NCI-H226 (cell line): ENCODE results near the gene TUBB4B.

Experiments
- DNase-seq: peaks from one replicate; pipeline ENCODE4 v3.0.0-alpha.2; 2015

Gene TUBB4B

GRCh38 chr9:137226338-137227053, 14.6 kb upstream of the TUBB4B start:
- DNase-seq, result peak; percentile 81

DNA sequence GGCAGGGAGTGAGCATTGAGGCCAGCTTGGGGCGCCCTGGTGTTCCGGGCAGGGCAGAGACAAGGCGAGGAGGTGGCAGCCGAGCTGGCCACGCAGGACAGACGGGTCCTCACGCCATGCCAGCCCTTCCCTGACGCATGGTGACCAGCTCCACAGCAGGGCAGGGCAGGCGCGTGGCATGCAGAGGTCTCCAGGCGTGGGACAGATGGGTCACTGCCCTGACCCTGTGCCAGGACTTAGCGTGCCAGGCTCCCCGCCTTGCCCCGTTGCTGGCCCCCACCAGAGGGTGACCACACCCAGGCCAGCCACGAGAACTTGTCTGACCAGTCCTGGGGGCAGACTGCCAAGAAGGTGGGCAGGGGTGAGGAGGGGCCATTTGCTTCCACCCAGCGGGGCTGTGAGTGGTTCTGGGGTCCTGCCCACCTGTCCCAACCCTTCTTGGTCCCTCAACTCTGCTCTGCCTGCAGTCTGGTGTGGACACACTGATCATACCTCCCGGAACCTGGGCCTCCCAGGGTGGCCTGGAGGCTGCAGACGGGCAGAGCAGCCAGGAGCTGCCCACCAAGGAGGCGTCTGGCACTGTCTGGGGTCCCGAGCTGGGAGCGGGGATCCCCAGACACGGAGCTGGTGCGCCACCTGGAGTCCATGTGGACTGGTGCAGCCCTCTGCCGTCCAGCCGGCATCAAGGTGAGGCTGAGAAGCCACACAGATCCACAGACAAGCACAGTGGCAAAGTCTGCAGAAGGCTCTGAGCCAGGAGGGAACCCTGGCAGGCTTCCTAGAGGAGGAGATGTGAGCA, 13.8 kb upstream of the TUBB4B start, which contains the start of gene RNF224:
Gene RNF224 (plus strand): TSS at position 449 of the 799 bp plus-strand sequence. CDS start 834 bp downstream, outside the sequence.
- peak; percentile 68 for DNase-seq

DNA sequence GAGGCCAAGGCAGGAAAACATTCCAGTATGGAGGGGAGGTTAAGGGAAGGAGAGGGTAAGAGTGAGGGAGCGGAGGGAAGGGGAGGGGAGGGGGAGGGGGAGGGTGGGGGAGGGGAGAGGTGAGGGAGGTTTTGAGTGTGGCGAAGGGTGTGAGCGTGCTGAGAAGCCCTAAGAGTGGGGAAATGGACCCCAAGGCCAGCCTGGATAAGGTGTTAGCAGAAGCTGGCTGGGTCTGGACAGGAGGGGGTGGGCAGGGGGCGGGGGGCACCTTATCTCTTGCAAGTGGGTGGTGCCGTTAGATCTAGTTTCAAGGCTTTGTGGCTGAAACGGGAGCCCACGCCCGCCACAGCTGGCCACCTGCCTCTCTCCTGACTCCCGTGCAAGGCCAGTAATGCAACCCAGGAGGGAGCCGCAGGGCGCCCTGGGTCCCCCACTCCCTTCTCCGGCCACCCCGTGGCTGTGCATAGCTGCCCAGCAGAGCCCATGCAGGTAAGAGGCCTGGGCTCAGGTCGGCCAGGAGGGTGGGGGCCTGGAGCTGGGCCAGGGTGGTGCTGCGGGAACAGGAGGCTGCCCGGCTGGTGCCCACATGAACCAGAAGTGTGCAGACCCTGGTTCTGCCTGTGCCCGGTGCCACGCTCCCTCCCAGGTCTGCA, 13.1 kb upstream of the TUBB4B start:
- no peak for DNase-seq

DNA sequence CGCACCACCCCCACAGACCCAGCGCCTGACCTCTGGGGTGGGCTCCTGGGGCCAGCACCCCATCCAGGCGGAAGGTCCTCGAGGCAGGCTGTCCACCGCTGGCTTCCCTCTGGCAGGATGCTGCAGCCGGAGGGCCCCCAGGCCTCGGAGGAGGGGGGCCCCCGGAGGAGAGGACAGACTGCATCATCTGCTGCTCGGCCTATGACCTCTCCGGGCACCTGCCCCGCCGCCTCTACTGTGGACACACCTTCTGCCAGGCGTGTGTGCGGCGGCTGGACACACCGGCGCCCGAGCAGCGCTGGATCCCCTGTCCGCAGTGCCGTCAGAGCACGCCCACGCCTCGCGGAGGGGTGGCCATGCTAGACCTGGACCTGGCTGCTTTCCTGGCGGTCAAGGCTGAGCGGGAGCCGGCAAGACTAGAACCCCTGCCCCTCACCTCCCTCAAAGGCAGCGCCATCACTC, 12.6 kb upstream of the TUBB4B start:
- no peak for DNase-seq

GRCh38 chr9:137228968-137229896, 11.9 kb upstream of the TUBB4B start:
- no peak for DNase-seq

- no peak for DNase-seq
These were observed 11.0 kb upstream of the TUBB4B start for GRCh38 chr9:137229903-137230704.

- no peak for DNase-seq
These were observed 10.2 kb upstream of the TUBB4B start, which contains the start of gene SLC34A3 for GRCh38 chr9:137230705-137231371. SLC34A3 (plus strand) TSS chr9:137230901; CDS start chr9:137231703, 802 bp downstream.

- DNase-seq, result no peak
These were observed 9.6 kb upstream of the TUBB4B start for GRCh38 chr9:137231372-137232039.

- no peak for DNase-seq
These were observed 9.0 kb upstream of the TUBB4B start for GRCh38 chr9:137232101-137232500.

DNA sequence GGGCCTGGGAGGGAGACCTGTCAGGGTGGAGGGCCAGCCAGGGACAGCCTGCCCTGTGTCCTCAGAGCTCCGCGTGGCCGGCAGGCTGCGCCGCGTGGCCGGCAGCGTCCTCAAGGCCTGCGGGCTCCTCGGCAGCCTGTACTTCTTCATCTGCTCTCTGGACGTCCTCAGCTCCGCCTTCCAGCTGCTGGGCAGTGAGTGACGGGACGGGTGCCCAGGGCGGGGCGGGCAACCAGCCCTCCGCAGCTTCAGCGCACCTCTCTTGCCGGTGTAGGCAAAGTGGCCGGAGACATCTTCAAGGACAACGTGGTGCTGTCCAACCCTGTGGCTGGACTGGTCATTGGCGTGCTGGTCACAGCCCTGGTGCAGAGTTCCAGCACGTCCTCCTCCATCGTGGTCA, 8.6 kb upstream of the TUBB4B start:
- DNase-seq, result no peak

DNA sequence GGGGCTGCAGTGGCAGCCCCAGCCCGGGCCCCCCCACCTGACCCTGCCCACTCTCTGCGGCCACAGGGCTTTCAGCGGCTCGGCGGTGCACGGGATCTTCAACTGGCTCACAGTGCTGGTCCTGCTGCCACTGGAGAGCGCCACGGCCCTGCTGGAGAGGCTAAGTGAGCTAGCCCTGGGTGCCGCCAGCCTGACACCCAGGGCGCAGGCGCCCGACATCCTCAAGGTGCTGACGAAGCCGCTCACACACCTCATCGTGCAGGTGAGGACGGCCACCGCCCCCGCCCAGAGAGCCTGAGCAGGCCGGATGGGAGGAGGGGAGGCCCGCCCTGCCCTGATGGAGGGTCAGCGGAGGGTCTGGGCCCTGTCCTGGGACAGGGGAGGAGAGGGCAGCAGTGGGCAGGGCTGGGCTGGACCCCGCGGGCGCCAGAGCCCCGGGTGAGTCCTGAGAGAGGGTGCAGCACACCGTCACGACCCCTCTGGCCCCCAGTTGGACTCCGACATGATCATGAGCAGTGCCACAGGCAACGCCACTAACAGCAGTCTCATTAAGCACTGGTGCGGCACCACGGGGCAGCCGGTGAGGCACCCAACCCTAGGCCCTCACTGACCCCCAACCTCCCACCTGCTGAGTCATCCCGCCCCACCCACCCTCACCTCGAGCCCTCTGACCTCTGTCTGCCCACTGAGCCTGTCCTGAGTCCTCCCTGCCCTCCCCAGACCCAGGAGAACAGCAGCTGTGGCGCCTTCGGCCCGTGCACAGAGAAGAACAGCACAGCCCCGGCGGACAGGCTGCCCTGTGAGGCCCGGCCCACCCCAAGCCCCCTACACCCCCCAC, 7.7 kb upstream of the TUBB4B start:
- DNase-seq, result no peak

DNA sequence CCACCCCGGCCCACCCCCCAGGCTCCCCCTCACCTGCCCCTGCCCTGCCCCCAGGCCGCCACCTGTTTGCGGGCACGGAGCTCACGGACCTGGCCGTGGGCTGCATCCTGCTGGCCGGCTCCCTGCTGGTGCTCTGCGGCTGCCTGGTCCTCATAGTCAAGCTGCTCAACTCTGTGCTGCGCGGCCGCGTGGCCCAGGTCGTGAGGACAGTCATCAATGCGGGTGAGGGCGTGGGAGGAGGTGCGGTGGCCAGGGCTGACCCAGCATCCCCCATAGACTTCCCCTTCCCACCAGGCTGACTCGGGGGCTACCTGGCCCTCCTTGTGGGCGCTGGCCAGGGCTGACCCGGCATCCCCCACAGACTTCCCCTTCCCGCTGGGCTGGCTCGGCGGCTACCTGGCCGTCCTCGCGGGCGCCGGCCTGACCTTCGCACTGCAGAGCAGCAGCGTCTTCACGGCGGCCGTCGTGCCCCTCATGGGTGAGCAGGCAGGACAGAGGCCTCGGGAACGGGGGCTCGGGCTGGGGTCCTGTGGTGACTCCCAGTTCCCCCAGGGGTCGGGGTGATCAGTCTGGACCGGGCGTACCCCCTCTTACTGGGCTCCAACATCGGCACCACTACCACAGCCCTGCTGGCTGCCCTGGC, 6.9 kb upstream of the TUBB4B start:
- DNase-seq, result no peak

- DNase-seq, result no peak
These were observed 6.2 kb upstream of the TUBB4B start for GRCh38 chr9:137234758-137235423.

- no peak for DNase-seq
These were observed 5.5 kb upstream of the TUBB4B start for GRCh38 chr9:137235424-137236237.

DNA sequence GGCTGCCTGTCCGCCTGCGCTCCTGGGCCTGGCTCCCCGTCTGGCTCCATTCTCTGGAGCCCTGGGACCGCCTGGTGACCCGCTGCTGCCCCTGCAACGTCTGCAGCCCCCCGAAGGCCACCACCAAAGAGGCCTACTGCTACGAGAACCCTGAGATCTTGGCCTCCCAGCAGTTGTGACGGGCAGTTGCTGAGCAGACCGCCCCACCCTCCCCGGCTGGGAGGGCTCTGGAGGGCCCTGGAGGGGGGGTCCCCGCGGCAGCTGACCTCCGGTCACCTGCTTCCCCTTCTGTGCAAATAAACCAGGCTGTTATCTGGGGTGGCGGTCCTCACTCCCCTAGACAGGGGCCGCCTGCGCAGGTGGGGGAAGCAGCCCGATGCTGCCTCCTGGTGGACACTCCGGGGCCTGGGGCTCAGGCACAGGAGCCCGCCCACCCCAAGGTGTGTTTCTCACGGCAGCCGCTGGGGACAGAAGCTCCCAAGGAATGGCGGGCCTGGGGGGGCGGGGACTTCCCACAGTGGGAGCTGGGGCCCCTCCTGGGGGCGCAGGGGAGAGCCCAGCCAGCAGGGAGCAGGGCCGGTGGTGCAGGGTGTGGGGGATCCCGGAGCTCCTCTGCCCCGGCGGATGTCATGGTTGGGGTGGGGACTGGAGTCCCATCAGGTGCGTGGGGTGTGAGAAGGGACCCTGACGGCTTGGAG, 4.7 kb upstream of the TUBB4B start:
- peak; percentile 39 for DNase-seq

- no peak for DNase-seq
These were observed 4.1 kb upstream of the TUBB4B start for GRCh38 chr9:137236936-137237421.
